ENCODE data around the gene WDR33. TPM values are rescaled to one million over a fixed set of nuclear protein-coding genes. Genes with fewer than 3 reads are reported as not detected.
A peak's percentile ranks its signal among the peaks of the same experiment; 100 is the strongest.

The WDR33 gene
- total RNA-seq, 2 experiments from 2014 or later: 70.7 to 96.6 TPM

DNA sequence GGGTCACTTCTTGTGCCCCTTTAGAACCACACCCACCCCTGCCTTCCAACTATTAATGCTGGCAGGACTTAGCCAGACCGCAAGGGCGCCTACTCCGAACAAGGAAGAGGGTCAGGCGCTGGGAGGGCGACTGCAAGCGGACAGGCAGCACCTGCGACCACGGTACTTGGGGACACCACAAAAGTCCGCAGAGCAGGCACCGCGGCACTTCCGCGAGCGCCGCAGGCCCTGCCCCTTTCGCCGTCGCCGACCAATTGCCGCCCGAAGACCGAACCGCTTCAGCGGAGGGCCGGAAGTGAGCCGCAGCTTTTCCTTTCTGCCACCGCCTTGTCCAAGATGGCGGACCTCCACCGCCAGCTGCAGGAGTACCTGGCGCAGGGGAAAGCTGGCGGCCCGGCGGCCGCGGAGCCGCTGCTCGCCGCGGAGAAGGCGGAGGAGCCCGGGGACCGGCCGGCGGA is 109.7 kb downstream of the WDR33 start, which contains the start of gene SFT2D3:
TSS of gene SFT2D3 (plus strand) at position 305 of the 458 bp plus-strand sequence. CDS start at position 337, 32 bp downstream.
- peak; percentile 95 for DNase-seq (ENCODE audit: low spot score)
- peaks cover 31% of the 10 kb centered on the region for H3K4me1 ChIP-seq (ENCODE audit: insufficient read depth, low read length, poor library complexity, severe bottlenecking)
- peaks cover 29% of the 10 kb centered on the region; the same call in 1 of the 2 replicates for H3K79me2 ChIP-seq (ENCODE audit: insufficient read depth, low read depth, low read length)
- peak within 1 kb of the TSS; percentile 69 for H3K4me3 ChIP-seq (ENCODE audit: low read depth, low read length, poor library complexity, severe bottlenecking)
- TF ChIP-seq, protein P1, sequence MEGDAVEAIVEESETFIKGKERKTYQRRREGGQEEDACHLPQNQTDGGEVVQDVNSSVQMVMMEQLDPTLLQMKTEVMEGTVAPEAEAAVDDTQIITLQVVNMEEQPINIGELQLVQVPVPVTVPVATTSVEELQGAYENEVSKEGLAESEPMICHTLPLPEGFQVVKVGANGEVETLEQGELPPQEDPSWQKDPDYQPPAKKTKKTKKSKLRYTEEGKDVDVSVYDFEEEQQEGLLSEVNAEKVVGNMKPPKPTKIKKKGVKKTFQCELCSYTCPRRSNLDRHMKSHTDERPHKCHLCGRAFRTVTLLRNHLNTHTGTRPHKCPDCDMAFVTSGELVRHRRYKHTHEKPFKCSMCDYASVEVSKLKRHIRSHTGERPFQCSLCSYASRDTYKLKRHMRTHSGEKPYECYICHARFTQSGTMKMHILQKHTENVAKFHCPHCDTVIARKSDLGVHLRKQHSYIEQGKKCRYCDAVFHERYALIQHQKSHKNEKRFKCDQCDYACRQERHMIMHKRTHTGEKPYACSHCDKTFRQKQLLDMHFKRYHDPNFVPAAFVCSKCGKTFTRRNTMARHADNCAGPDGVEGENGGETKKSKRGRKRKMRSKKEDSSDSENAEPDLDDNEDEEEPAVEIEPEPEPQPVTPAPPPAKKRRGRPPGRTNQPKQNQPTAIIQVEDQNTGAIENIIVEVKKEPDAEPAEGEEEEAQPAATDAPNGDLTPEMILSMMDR (conservative IDR thresholded peaks at IDR 0.05; ENCODE audit: low read length): no peak
- peak within 1 kb of the TSS; percentile 82 for H3K4me2 ChIP-seq (ENCODE audit: low read length)
- H4K20me1 ChIP-seq (ENCODE audit: insufficient read depth, low read length): peaks cover 12% of the 10 kb centered on the region; the same call in 1 of the 2 replicates
- peak within 1 kb of the TSS; percentile 66 for H3K27ac ChIP-seq (ENCODE audit: low read depth, low read length, poor library complexity, severe bottlenecking)
- no peaks in the 10 kb centered on the region for H3K9me2 ChIP-seq (ENCODE audit: insufficient read depth, low read length)
- intact Hi-C loops (cut with micrococcal nuclease; ENCODE audit: unreplicated experiment): loop anchor here (1.0 to 5.0 kb wide), 6 partner anchors 109 to 390 kb away; partner anchors contain the start of genes POLR2D, SAP130, UGGT1 and WDR33
- H3K9me3 ChIP-seq (ENCODE audit: low read length): no peaks in the 10 kb centered on the region
- CTCF ChIA-PET (ENCODE audit: unreplicated experiment): no interaction called here
- peaks cover 39% of the 10 kb centered on the region for H3K36me3 ChIP-seq (ENCODE audit: insufficient read depth, low read length)
- H2AFZ ChIP-seq (ENCODE audit: low read length): peak within 1 kb of the TSS; percentile 51; the same call in 1 of the 2 replicates
- POLR2A ChIA-PET: interaction anchor here (0.9 to 1.8 kb wide), 3 partner anchors 53 to 389 kb away, joined by 3 to 5 read pairs (median 5); partner anchors contain the start of gene UGGT1
- no TSS peak for BruUV-seq (replicated peaks)

DNA sequence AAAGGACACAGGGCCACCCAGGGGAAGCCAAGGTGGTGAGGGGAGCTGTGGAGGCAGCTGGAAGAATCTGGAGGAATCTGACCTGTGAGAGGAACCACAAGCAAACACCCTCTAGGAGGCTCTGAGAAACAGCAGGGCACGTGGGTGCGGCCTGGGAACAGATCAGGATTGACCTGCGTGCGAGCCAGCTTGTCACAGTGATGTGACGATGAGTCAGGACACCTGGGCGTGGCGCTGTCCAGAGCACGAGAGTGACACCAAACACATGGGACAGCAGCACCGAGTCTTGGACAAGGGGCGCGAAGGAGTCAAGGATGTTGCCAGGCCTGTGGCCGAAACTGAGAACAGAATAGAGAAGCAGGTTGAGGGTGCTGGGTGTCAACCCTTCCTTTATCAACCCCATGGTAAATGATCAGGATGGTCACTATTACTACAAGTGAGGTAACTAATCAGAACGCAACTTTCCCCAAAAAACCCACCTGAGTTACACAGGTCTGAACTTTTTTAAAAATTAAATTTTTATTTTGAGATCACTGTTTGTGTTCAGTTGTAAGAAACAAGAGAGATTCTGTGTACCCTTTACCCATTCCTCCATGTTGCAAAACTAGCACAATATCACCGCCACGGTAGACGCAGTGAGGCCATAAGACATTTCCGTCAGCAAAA is 110.3 kb downstream of the WDR33 start:
- peaks cover 12% of the 10 kb centered on the region; the same call in 1 of the 2 replicates for H4K20me1 ChIP-seq (ENCODE audit: insufficient read depth, low read length)
- H3K4me1 ChIP-seq (ENCODE audit: insufficient read depth, low read length, poor library complexity, severe bottlenecking): peaks cover 31% of the 10 kb centered on the region
- no peak for TF ChIP-seq EZH2phosphoT487 (IDR thresholded peaks at IDR 0.05; ENCODE audit: borderline replicate concordance, low read depth, low read length)
- TF ChIP-seq, protein P1 (conservative IDR thresholded peaks at IDR 0.05; ENCODE audit: low read length): peak; percentile 44; the same call in 1 of the 2 replicates
- TSS peak; percentile 71 for BruUV-seq (replicated peaks)
- H3K36me3 ChIP-seq (ENCODE audit: insufficient read depth, low read length): peaks cover 33% of the 10 kb centered on the region
- H3K9me2 ChIP-seq (ENCODE audit: insufficient read depth, low read length): no peaks in the 10 kb centered on the region
- DNase-seq (ENCODE audit: low spot score): peak; percentile 79
- intact Hi-C loops (cut with micrococcal nuclease; ENCODE audit: unreplicated experiment): loop anchor here (1.0 to 5.0 kb wide), 7 partner anchors 108 to 390 kb away; partner anchors contain the start of genes IWS1, POLR2D, SAP130 and UGGT1
- H2AFZ ChIP-seq (ENCODE audit: low read length): peak overlapping the region; percentile 51; the same call in 1 of the 2 replicates
- H3K9me3 ChIP-seq (ENCODE audit: low read length): no peaks in the 10 kb centered on the region
- H3K4me3 ChIP-seq (ENCODE audit: low read depth, low read length, poor library complexity, severe bottlenecking): peak overlapping the region; percentile 69
- peak overlapping the region; percentile 72 for H3K4me2 ChIP-seq (ENCODE audit: low read length)
- peak overlapping the region; percentile 66 for H3K27ac ChIP-seq (ENCODE audit: low read depth, low read length, poor library complexity, severe bottlenecking)
- H3K79me2 ChIP-seq (ENCODE audit: insufficient read depth, low read depth, low read length): peaks cover 29% of the 10 kb centered on the region; the same call in 1 of the 2 replicates
- ChIA-PET POLR2A (interaction anchor here (1.2 to 1.8 kb wide), 2 partner anchors 54 to 390 kb away, joined by 3 to 5 read pairs; partner anchors contain the start of gene UGGT1), CTCF (ENCODE audit: unreplicated experiment) (interaction anchor here (0.6 kb wide), 1 partner anchor 393 kb away, joined by 3 read pairs; no protein-coding TSS in a partner anchor)

Data from OCI-LY7 (cell line).